Measurements from ENCODE around the gene JAG2.

GRCh38 chr14:105181549-105182295, 13.1 kb upstream of the JAG2 start:
- TF ChIP-seq CTCF (IDR thresholded peaks at IDR 0.05) (no peak), POLR2A (IDR thresholded peaks at IDR 0.05) (no peak)

All from heart left ventricle (tissue), 13 donors.